SK-N-SH treated with all-trans-retinoic acid at 6 μM for 48 hours (cell line): ENCODE data around the gene UBE2R2.
"Not testable (repeated sequence)": the region's sequence is repeated elsewhere in the genome, so short reads cannot be mapped to it uniquely, and the experiment has no call there.

Experiments used
- ATAC-seq: fragments of 200-7000 bp; cut with Tn5 transposase; 3 replicates; pipeline ENCODE4 v1.9.1; 2020; ENCODE audit warnings: mild to moderate bottlenecking, moderate library complexity
- BACH2 ChIP-seq: fragments of 250-450 bp; sonication (Bioruptor Pico); IDR thresholded peaks from 2 replicates; pipeline ENCODE4 v1.9.0; 2021; ENCODE audit warnings: mild to moderate bottlenecking, borderline replicate concordance
- CSDC2 ChIP-seq: fragments of 250-450 bp; sonication (Bioruptor Pico); IDR thresholded peaks from 2 replicates; pipeline ENCODE4 v1.5.0; 2020; ENCODE audit warnings: mild to moderate bottlenecking, moderate library complexity
- ESRRG ChIP-seq: fragments of 250-450 bp; sonication (Bioruptor Pico); IDR thresholded peaks from 2 replicates; pipeline ENCODE4 v1.6.1; 2021; ENCODE audit warnings: mild to moderate bottlenecking
- ISL1 ChIP-seq: fragments of 250-450 bp; sonication (Bioruptor Pico); IDR thresholded peaks from 2 replicates; pipeline ENCODE4 v2.1.2; 2022; ENCODE audit warnings: mild to moderate bottlenecking, moderate library complexity
- OSR1 ChIP-seq: fragments of 250-450 bp; sonication (Bioruptor Pico); IDR thresholded peaks from 2 replicates; pipeline ENCODE4 v1.8.0; 2022; ENCODE audit warnings: moderate library complexity, mild to moderate bottlenecking, inconsistent platforms
- PPARA ChIP-seq: fragments of 250-450 bp; sonication (Bioruptor Pico); IDR thresholded peaks from 2 replicates; pipeline ENCODE4 v1.5.0; 2020; ENCODE audit warnings: mild to moderate bottlenecking, borderline replicate concordance
- RARB ChIP-seq: fragments of 250-450 bp; sonication (Bioruptor Pico); IDR thresholded peaks from 2 replicates; pipeline ENCODE4 v1.8.0; 2021; ENCODE audit warnings: mild to moderate bottlenecking, moderate library complexity
- TCF4 ChIP-seq: fragments of 250-450 bp; sonication (Bioruptor Pico); IDR thresholded peaks from 2 replicates; pipeline ENCODE4 v1.8.0; 2021; ENCODE audit warnings: mild to moderate bottlenecking, moderate library complexity, borderline replicate concordance
- TOX ChIP-seq: fragments of 250-450 bp; sonication (Bioruptor Pico); IDR thresholded peaks from 2 replicates; pipeline ENCODE4 v1.8.0; 2021; ENCODE audit warnings: mild to moderate bottlenecking, moderate library complexity, borderline replicate concordance
- ZC3H10 ChIP-seq: fragments of 250-450 bp; sonication (Bioruptor Pico); IDR thresholded peaks from 2 replicates; pipeline ENCODE4 v1.5.1; 2021; ENCODE audit warnings: mild to moderate bottlenecking, moderate library complexity
- ZFP3 ChIP-seq: fragments of 250-450 bp; sonication (Bioruptor Pico); IDR thresholded peaks from 2 replicates; pipeline ENCODE4 v1.5.0; 2020; ENCODE audit warnings: mild to moderate bottlenecking, moderate library complexity
- ZFP30 ChIP-seq: fragments of 450-650 bp; formaldehyde crosslinking; IDR thresholded peaks from 2 replicates; pipeline ENCODE4 v1.5.0; 2022; ENCODE audit warnings: mild to moderate bottlenecking, moderate library complexity
- ZNF565 ChIP-seq: fragments of 450-650 bp; formaldehyde crosslinking; conservative IDR thresholded peaks from 2 replicates; pipeline ENCODE4 v1.5.0; 2020; ENCODE audit warnings: low read depth, mild to moderate bottlenecking, moderate library complexity
- ZNF70 ChIP-seq: fragments of 450-650 bp; formaldehyde crosslinking; IDR thresholded peaks from 2 replicates; pipeline ENCODE4 v1.5.0; 2020; ENCODE audit warnings: mild to moderate bottlenecking, moderate library complexity
- ZNF8 ChIP-seq: fragments of 450-650 bp; formaldehyde crosslinking; IDR thresholded peaks from 2 replicates; pipeline ENCODE4 v1.5.0; 2020; ENCODE audit warnings: mild to moderate bottlenecking, moderate library complexity
- TF ChIP-seq, protein P1 (sequence below): fragments of 250-450 bp; sonication (Bioruptor Pico); IDR thresholded peaks from 2 replicates; pipeline ENCODE4 v1.8.0; 2020; ENCODE audit warnings: mild to moderate bottlenecking, moderate library complexity, borderline replicate concordance
- TF ChIP-seq, protein P2 (sequence below): fragments of 250-450 bp; sonication (Bioruptor Pico); IDR thresholded peaks from 2 replicates; pipeline ENCODE4 v1.5.1; 2021; ENCODE audit warnings: mild to moderate bottlenecking, moderate library complexity
- TF ChIP-seq, protein P3 (sequence below): fragments of 250-450 bp; sonication (Bioruptor Pico); IDR thresholded peaks from 2 replicates; pipeline ENCODE4 v1.5.1; 2020; ENCODE audit warnings: low read depth, mild to moderate bottlenecking, moderate library complexity
- TF ChIP-seq, protein P4 (sequence below): fragments of 250-450 bp; sonication (Bioruptor Pico); IDR thresholded peaks from 2 replicates; pipeline ENCODE4 v1.5.0; 2020; ENCODE audit warnings: mild to moderate bottlenecking, moderate library complexity

UBE2R2 gene

DNA sequence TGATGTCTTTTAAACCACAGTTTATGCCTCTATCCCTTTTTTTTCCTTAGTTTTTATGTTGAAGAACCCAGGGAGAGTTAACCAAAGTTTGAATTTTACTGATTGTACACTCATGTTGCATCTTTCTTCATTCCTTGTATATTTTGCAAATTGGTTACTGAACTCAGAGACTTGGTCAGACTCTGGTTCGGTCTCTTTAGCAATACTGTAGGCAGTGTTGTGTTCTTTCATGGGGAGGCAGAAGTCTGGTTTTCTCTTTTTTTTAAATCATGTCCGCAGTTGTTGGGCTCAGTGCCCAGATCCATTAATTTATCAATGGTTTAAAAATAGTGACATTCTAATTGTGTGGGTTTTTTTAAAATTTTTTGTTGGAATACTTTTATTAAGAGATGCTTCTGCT lies 23.4 kb downstream of the UBE2R2 start:
- no peak for TF ChIP-seq OSR1 (CRISPR knock-in tag)
- TF ChIP-seq ZFP3 (CRISPR knock-in tag), result no peak
- TF ChIP-seq, protein P1, sequence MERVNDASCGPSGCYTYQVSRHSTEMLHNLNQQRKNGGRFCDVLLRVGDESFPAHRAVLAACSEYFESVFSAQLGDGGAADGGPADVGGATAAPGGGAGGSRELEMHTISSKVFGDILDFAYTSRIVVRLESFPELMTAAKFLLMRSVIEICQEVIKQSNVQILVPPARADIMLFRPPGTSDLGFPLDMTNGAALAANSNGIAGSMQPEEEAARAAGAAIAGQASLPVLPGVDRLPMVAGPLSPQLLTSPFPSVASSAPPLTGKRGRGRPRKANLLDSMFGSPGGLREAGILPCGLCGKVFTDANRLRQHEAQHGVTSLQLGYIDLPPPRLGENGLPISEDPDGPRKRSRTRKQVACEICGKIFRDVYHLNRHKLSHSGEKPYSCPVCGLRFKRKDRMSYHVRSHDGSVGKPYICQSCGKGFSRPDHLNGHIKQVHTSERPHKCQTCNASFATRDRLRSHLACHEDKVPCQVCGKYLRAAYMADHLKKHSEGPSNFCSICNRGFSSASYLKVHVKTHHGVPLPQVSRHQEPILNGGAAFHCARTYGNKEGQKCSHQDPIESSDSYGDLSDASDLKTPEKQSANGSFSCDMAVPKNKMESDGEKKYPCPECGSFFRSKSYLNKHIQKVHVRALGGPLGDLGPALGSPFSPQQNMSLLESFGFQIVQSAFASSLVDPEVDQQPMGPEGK, result no peak
- TF ChIP-seq, protein P2, sequence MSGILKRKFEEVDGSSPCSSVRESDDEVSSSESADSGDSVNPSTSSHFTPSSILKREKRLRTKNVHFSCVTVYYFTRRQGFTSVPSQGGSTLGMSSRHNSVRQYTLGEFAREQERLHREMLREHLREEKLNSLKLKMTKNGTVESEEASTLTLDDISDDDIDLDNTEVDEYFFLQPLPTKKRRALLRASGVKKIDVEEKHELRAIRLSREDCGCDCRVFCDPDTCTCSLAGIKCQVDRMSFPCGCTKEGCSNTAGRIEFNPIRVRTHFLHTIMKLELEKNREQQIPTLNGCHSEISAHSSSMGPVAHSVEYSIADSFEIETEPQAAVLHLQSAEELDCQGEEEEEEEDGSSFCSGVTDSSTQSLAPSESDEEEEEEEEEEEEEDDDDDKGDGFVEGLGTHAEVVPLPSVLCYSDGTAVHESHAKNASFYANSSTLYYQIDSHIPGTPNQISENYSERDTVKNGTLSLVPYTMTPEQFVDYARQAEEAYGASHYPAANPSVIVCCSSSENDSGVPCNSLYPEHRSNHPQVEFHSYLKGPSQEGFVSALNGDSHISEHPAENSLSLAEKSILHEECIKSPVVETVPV (CRISPR knock-in tag), result no peak
- ATAC-seq, result no peak

DNA sequence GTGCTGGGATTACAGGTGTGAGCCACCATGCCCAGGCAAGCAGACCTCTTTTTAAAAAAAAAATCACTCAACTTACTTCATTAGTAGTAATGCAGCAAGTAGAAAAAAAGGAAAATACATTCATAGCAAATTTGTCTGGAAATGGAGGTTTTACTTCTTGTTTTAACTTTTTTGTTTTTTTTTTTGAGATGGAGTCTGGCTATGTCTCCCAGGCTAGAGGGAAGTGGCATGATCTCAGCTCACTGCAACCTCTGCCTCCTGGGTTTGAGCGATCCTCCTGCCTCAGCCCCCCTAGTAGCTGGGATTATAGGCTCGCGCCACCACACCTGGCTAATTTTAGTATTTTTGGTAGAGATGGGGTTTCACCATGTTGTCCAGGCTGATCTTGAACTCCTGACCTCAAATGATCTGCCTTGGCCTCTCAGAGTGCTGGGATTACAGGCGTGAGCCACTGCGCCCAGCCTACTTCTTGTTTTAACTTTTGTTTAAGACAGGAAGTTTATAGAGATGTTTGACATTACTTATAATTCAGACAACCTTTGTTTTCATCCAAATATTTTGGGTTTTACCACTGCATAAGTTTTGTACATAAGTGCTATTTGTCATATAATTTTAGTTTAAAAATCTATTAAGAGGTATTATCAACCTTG lies 26.5 kb downstream of the UBE2R2 start:
- ATAC-seq, result no peak
- TF ChIP-seq BACH2 (CRISPR knock-in tag), result no peak
- TF ChIP-seq, protein P3, sequence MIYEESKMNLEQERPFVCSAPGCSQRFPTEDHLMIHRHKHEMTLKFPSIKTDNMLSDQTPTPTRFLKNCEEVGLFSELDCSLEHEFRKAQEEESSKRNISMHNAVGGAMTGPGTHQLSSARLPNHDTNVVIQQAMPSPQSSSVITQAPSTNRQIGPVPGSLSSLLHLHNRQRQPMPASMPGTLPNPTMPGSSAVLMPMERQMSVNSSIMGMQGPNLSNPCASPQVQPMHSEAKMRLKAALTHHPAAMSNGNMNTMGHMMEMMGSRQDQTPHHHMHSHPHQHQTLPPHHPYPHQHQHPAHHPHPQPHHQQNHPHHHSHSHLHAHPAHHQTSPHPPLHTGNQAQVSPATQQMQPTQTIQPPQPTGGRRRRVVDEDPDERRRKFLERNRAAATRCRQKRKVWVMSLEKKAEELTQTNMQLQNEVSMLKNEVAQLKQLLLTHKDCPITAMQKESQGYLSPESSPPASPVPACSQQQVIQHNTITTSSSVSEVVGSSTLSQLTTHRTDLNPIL (CRISPR knock-in tag), result no peak
- TF ChIP-seq ISL1 (CRISPR knock-in tag), result no peak
- no peak for TF ChIP-seq TOX (CRISPR knock-in tag)
- TF ChIP-seq, protein P1, result no peak
- TF ChIP-seq ZNF70 (CRISPR knock-in tag), result no peak
- no peak for TF ChIP-seq ZC3H10 (CRISPR knock-in tag)
- TF ChIP-seq, protein P2 (CRISPR knock-in tag), result no peak

DNA sequence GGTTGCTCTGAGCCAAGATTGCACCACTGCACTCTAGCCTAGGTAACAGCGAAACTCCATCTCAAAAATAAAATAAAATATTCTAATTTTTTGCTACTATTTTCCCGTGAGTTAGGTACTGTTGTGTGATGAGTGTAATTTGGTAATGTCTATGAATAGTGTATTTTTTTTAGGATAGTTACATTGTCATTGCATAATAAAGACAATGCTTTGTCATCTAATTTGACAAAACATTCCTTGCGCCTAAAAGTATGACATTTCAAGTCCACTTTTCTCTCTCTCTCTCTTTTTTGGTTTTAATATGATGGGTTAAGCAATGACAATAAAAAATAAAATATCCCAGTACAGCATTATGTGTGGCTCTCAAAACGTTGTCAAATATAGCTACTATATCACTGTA lies 29.3 kb downstream of the UBE2R2 start:
- no peak for TF ChIP-seq BACH2 (CRISPR knock-in tag)
- TF ChIP-seq, protein P4, sequence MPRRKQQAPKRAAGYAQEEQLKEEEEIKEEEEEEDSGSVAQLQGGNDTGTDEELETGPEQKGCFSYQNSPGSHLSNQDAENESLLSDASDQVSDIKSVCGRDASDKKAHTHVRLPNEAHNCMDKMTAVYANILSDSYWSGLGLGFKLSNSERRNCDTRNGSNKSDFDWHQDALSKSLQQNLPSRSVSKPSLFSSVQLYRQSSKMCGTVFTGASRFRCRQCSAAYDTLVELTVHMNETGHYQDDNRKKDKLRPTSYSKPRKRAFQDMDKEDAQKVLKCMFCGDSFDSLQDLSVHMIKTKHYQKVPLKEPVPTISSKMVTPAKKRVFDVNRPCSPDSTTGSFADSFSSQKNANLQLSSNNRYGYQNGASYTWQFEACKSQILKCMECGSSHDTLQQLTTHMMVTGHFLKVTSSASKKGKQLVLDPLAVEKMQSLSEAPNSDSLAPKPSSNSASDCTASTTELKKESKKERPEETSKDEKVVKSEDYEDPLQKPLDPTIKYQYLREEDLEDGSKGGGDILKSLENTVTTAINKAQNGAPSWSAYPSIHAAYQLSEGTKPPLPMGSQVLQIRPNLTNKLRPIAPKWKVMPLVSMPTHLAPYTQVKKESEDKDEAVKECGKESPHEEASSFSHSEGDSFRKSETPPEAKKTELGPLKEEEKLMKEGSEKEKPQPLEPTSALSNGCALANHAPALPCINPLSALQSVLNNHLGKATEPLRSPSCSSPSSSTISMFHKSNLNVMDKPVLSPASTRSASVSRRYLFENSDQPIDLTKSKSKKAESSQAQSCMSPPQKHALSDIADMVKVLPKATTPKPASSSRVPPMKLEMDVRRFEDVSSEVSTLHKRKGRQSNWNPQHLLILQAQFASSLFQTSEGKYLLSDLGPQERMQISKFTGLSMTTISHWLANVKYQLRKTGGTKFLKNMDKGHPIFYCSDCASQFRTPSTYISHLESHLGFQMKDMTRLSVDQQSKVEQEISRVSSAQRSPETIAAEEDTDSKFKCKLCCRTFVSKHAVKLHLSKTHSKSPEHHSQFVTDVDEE (CRISPR knock-in tag), result no peak
- no peak for TF ChIP-seq ISL1 (CRISPR knock-in tag)
- no peak for TF ChIP-seq ZNF565 (CRISPR knock-in tag)
- TF ChIP-seq, protein P3 (CRISPR knock-in tag), result no peak
- TF ChIP-seq ZFP3 (CRISPR knock-in tag), result no peak
- TF ChIP-seq, protein P2 (CRISPR knock-in tag), result no peak
- TF ChIP-seq ZNF8 (CRISPR knock-in tag), result no peak
- no peak for TF ChIP-seq ZFP30 (CRISPR knock-in tag)
- no peak for TF ChIP-seq PPARA (CRISPR knock-in tag)
- TF ChIP-seq, protein P1, result no peak
- TF ChIP-seq ZNF70 (CRISPR knock-in tag), result no peak
- TF ChIP-seq TOX (CRISPR knock-in tag), result no peak
- no peak for TF ChIP-seq ESRRG (CRISPR knock-in tag)
- TF ChIP-seq TCF4 (CRISPR knock-in tag), result no peak
- TF ChIP-seq RARB (CRISPR knock-in tag), result no peak
- no peak for TF ChIP-seq OSR1 (CRISPR knock-in tag)
- no peak for TF ChIP-seq CSDC2 (CRISPR knock-in tag)
- TF ChIP-seq, all 23 proteins: peak for 0
- no peak for ATAC-seq

DNA sequence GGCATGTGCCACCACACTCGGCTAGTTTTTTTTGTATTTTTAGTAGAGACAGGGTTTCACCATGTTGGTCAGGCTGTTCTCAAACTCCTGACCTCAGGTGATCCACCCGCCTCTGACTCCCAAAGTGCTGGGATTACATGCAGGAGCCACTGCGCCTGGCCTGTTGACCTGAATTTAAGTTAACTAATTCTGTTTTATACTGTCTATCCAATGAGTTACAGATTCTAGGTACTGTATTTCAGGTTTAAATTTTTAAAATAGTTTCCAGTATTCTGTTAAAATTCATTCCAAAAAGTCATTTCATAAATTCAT lies 30.9 kb downstream of the UBE2R2 start:
- not testable (repeated sequence) for ATAC-seq
